Stimulated activated effector memory CD8-positive, alpha-beta T cell treated with anti-CD3 and anti-CD28 coated beads, Interleukin-12 subunit alpha, Interleukin-12 subunit beta, amount 100 ng/mL, for 72 hours (primary cell): ENCODE measurements around the gene MTARC2.

Experiments used
- ATAC-seq: fragments of 150-1000 bp; cut with Tn5 transposase; 2 replicates; pipeline ENCODE4 v1.10.0; 2021
- DNase-seq, 2 donors: peaks; one replicate each; pipeline ENCODE4 v3.0.0; 2021 to 2022; ENCODE audit warnings: low spot score in 2 of 2
- H3K27ac Mint-ChIP-seq: one replicate; pipeline ENCODE4 v1.8.0; 2022; ENCODE audit warnings: mild to moderate bottlenecking, mixed read lengths
- H3K36me3 Mint-ChIP-seq: one replicate; pipeline ENCODE4 v1.8.0; 2022; ENCODE audit warnings: mild to moderate bottlenecking, mixed read lengths
- H3K4me1 Mint-ChIP-seq: one replicate; pipeline ENCODE4 v1.8.0; 2022; ENCODE audit warnings: mixed read lengths
- H3K4me3 Mint-ChIP-seq: one replicate; pipeline ENCODE4 v1.8.0; 2022; ENCODE audit warnings: mild to moderate bottlenecking, mixed read lengths
- H3K9me3 Mint-ChIP-seq: one replicate; pipeline ENCODE4 v1.8.0; 2022; ENCODE audit warnings: mixed read lengths

MTARC2 gene

GRCh38 chr1:220772846-220773245, 24.7 kb downstream of the MTARC2 start:
- H3K4me1 Mint-ChIP-seq = no peaks in the 10 kb centered on the region
- DNase-seq = no peak

GRCh38 chr1:220775240-220775853, 27.2 kb downstream of the MTARC2 start:
- no peaks in the 10 kb centered on the region for H3K36me3 Mint-ChIP-seq

More at GRCh38 chr1:220772846-220773245, 24.7 kb downstream of the MTARC2 start:
- ATAC-seq = peak; percentile 32
- no peaks in the 10 kb centered on the region for H3K9me3 Mint-ChIP-seq
- H3K36me3 Mint-ChIP-seq = no peaks in the 10 kb centered on the region
- H3K4me3 Mint-ChIP-seq = no peak overlapping the region
- H3K27ac Mint-ChIP-seq = no peak overlapping the region

GRCh38 chr1:220776254-220776653, 28.1 kb downstream of the MTARC2 start:
- no peaks in the 10 kb centered on the region for H3K9me3 Mint-ChIP-seq
- H3K27ac Mint-ChIP-seq = no peak overlapping the region
- H3K36me3 Mint-ChIP-seq = no peaks in the 10 kb centered on the region
- no peak overlapping the region for H3K4me3 Mint-ChIP-seq
- H3K4me1 Mint-ChIP-seq = no peaks in the 10 kb centered on the region
- DNase-seq (no peak), ATAC-seq (no peak)

More at GRCh38 chr1:220775240-220775853, 27.2 kb downstream of the MTARC2 start:
- H3K4me1 Mint-ChIP-seq = no peaks in the 10 kb centered on the region
- no peak overlapping the region for H3K4me3 Mint-ChIP-seq
- H3K9me3 Mint-ChIP-seq = no peaks in the 10 kb centered on the region
- no peak overlapping the region for H3K27ac Mint-ChIP-seq
- no peak for ATAC-seq
- DNase-seq = peak; percentile 10 to 60

- H3K9me3 Mint-ChIP-seq = no peaks in the 10 kb centered on the region
- no peak overlapping the region for H3K27ac Mint-ChIP-seq
- DNase-seq (peak; percentile 38 to 78), ATAC-seq (peak; percentile 71)
- no peaks in the 10 kb centered on the region for H3K4me1 Mint-ChIP-seq
- H3K4me3 Mint-ChIP-seq = no peak overlapping the region
- H3K36me3 Mint-ChIP-seq = no peaks in the 10 kb centered on the region
These were observed 28.7 kb downstream of the MTARC2 start for GRCh38 chr1:220776720-220777326.

GRCh38 chr1:220783453-220783852, 35.3 kb downstream of the MTARC2 start:
- ATAC-seq (no peak), DNase-seq (no peak)
- Mint-ChIP-seq H3K9me3 (no peaks in the 10 kb centered on the region), H3K36me3 (no peaks in the 10 kb centered on the region), H3K4me3 (no peak overlapping the region), H3K4me1 (no peaks in the 10 kb centered on the region), H3K27ac (no peak overlapping the region)

- H3K27ac Mint-ChIP-seq = no peak overlapping the region
- DNase-seq = no peak
These were observed 36.6 kb downstream of the MTARC2 start for GRCh38 chr1:220784751-220785150.

GRCh38 chr1:220785166-220786056, 37.3 kb downstream of the MTARC2 start:
- Mint-ChIP-seq H3K27ac (no peak overlapping the region), H3K4me1 (no peaks in the 10 kb centered on the region), H3K4me3 (no peak overlapping the region), H3K9me3 (no peaks in the 10 kb centered on the region), H3K36me3 (no peaks in the 10 kb centered on the region)
- no peak for DNase-seq
- ATAC-seq = no peak

More at GRCh38 chr1:220784751-220785150, 36.6 kb downstream of the MTARC2 start:
- Mint-ChIP-seq H3K4me1 (no peaks in the 10 kb centered on the region), H3K36me3 (no peaks in the 10 kb centered on the region), H3K9me3 (no peaks in the 10 kb centered on the region), H3K4me3 (no peak overlapping the region)
- no peak for ATAC-seq

GRCh38 chr1:220786057-220786336, 37.9 kb downstream of the MTARC2 start:
- ATAC-seq = no peak
- H3K4me3 Mint-ChIP-seq = no peak overlapping the region

GRCh38 chr1:220786337-220787068, 38.4 kb downstream of the MTARC2 start, which contains the start of gene MTARC1:
TSS of gene MTARC1 (plus strand) at chr1:220786913. CDS start at chr1:220786945, 32 bp downstream.
- Mint-ChIP-seq H3K4me1 (no peaks in the 10 kb centered on the region), H3K36me3 (no peaks in the 10 kb centered on the region), H3K27ac (no peak within 1 kb of the TSS), H3K4me3 (no peak within 1 kb of the TSS), H3K9me3 (no peaks in the 10 kb centered on the region)
- DNase-seq (no peak), ATAC-seq (peak; percentile 38)

More at GRCh38 chr1:220786057-220786336, 37.9 kb downstream of the MTARC2 start:
- Mint-ChIP-seq H3K36me3 (no peaks in the 10 kb centered on the region), H3K4me1 (no peaks in the 10 kb centered on the region), H3K9me3 (no peaks in the 10 kb centered on the region), H3K27ac (no peak overlapping the region)
- DNase-seq = no peak

GRCh38 chr1:220787069-220787619, 39.0 kb downstream of the MTARC2 start:
- DNase-seq = no peak
- Mint-ChIP-seq H3K27ac (no peak overlapping the region), H3K4me1 (no peaks in the 10 kb centered on the region), H3K9me3 (no peaks in the 10 kb centered on the region), H3K36me3 (no peaks in the 10 kb centered on the region), H3K4me3 (no peak overlapping the region)
- ATAC-seq = no peak

GRCh38 chr1:220788900-220789299, 40.8 kb downstream of the MTARC2 start:
- H3K4me3 Mint-ChIP-seq = no peak overlapping the region
- no peak overlapping the region for H3K27ac Mint-ChIP-seq
- ATAC-seq (no peak), DNase-seq (no peak)
- no peaks in the 10 kb centered on the region for H3K4me1 Mint-ChIP-seq
- no peaks in the 10 kb centered on the region for H3K9me3 Mint-ChIP-seq
- no peaks in the 10 kb centered on the region for H3K36me3 Mint-ChIP-seq

GRCh38 chr1:220789532-220790147, 41.5 kb downstream of the MTARC2 start:
- no peaks in the 10 kb centered on the region for H3K9me3 Mint-ChIP-seq
- H3K27ac Mint-ChIP-seq = no peak overlapping the region
- ATAC-seq (no peak), DNase-seq (no peak)
- no peaks in the 10 kb centered on the region for H3K36me3 Mint-ChIP-seq
- no peak overlapping the region for H3K4me3 Mint-ChIP-seq
- no peaks in the 10 kb centered on the region for H3K4me1 Mint-ChIP-seq

- no peak for DNase-seq
These were observed 43.2 kb downstream of the MTARC2 start for GRCh38 chr1:220791285-220791684.

GRCh38 chr1:220791956-220792355, 43.8 kb downstream of the MTARC2 start:
- ATAC-seq (no peak), DNase-seq (no peak)
- Mint-ChIP-seq H3K27ac (no peak overlapping the region), H3K4me1 (no peaks in the 10 kb centered on the region), H3K36me3 (no peaks in the 10 kb centered on the region), H3K9me3 (no peaks in the 10 kb centered on the region), H3K4me3 (no peak overlapping the region)

More at GRCh38 chr1:220791285-220791684, 43.2 kb downstream of the MTARC2 start:
- Mint-ChIP-seq H3K4me3 (no peak overlapping the region), H3K4me1 (no peaks in the 10 kb centered on the region), H3K27ac (no peak overlapping the region), H3K9me3 (no peaks in the 10 kb centered on the region), H3K36me3 (no peaks in the 10 kb centered on the region)
- peak; percentile 36 for ATAC-seq
